GM12878 (cell line): Measurements from ENCODE around the gene RND1. TPM values are rescaled to one million over a fixed set of nuclear protein-coding genes. Genes with fewer than 3 reads are reported as not detected.

Experiments
- ATF7 ChIP-seq: fragments of 450-650 bp; IDR thresholded peaks from 2 replicates; pipeline ENCODE4 v1.6.1; 2016; ENCODE audit warnings: low read depth, mild to moderate bottlenecking
- DPF2 ChIP-seq: fragments of 450-650 bp; IDR thresholded peaks from 2 replicates; pipeline ENCODE4 v1.6.1; 2017; ENCODE audit warnings: mild to moderate bottlenecking
- NR2C1 ChIP-seq: fragments of 450-650 bp; IDR thresholded peaks from 2 replicates; pipeline ENCODE4 v1.6.1; 2017; ENCODE audit warnings: antibody characterized with exemption, mild to moderate bottlenecking, moderate library complexity
- TARDBP ChIP-seq: IDR thresholded peaks from 2 replicates; pipeline ENCODE4 v1.6.1; 2016; ENCODE audit warnings: borderline replicate concordance
- ZBED1 ChIP-seq: IDR thresholded peaks from 2 replicates; pipeline ENCODE4 v1.6.1; 2016; ENCODE audit warnings: borderline replicate concordance
- ZBTB40 ChIP-seq: fragments of 450-650 bp; IDR thresholded peaks from 2 replicates; pipeline ENCODE4 v1.6.1; 2016; ENCODE audit warnings: mild to moderate bottlenecking, moderate library complexity, borderline replicate concordance
- ZNF384 ChIP-seq: IDR thresholded peaks from 2 replicates; pipeline ENCODE4 v1.6.1; 2012; ENCODE audit warnings: low read depth, mild to moderate bottlenecking, low read length, improper control_type of control experiment, borderline replicate concordance
- polyA plus RNA-seq, 11 experiments: library from polyadenylated mRNA; depleted of rRNA in 4 of 11; unstranded in 6 of 11; stranded (reverse) in 5 of 11; fragments of >200 nt; fragmentation: Nextera tagmentation in 4 of 11; fragmentation: Illumina TruSeq in 1 of 11; extraction: Ambion mirVana in 4 of 11; extraction: Trizol in 1 of 11; gene quantifications; 1 replicate in 1 of 11; 2 replicates in 10 of 11; pipeline versions ENCODE4 v1.2.1 to v1.2.3, GENCODE V29; 2011 to 2016; ENCODE audit warnings: inconsistent platforms in 2 of 11, missing spikeins in 2 of 11, low read depth in 1 of 11
- total RNA-seq, 4 experiments: library from RNA; depleted of rRNA in 3 of 4; stranded (reverse); fragments of >200 nt in 3 of 4; fragmentation: Illumina TruSeq in 1 of 4; extraction: Trizol in 1 of 4; gene quantifications; 2 replicates each; pipeline versions ENCODE4 v1.2.1 to v1.2.3, GENCODE V29; 2013 to 2021
- TF ChIP-seq, protein P1 (sequence below): fragments of 450-650 bp; IDR thresholded peaks from 2 replicates; pipeline ENCODE4 v1.6.1; 2017; ENCODE audit warnings: mild to moderate bottlenecking, moderate library complexity

Gene RND1
- total and polyA plus RNA-seq, 10 of the 15 experiments (the other 5 are each of a cell fraction or from before 2014, with no cell fraction given): 0.24 to 5.1 (median 1.5) TPM

DNA sequence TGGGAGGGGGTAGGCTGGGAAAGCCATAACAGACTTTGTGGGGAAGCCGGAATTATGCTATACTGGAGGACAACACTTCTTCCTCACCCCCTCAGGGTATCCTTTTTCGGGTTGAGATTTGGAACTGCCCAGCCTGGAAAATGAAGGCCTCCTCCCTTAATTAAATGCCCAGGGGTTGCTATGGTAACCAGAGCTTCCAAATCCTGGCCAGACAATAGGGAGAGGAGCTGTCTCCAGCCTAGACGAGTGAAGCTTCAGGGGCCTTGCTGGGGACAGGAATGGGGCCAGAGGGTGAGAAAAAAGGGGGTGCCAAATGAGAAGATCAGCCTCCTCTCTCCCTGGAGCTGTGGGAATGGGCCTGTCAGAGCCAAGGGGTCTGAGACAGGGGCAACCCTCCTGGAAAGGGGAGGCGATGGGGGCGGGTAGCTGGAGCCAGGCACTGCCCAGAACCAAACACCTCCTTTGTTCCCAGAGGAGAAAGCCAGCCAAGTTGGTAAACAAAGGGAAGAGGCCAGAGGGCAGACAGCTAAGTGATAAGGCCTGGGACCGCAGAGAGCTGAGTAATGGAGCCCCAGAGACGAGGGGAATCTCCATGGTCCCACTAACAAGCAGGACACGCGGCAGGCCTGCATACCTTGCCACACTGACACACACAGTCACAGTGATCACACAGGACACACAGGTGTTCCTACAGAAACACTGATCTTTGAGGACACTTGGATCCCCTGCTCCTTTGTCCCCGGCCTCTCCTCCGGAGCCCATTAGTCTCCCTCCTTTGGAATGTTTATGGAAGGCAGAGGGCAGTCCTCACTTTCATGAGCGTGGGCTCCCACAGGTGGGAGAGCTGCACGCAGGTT, 17.9 kb upstream of the RND1 start (continued):
- TF ChIP-seq, protein P1, sequence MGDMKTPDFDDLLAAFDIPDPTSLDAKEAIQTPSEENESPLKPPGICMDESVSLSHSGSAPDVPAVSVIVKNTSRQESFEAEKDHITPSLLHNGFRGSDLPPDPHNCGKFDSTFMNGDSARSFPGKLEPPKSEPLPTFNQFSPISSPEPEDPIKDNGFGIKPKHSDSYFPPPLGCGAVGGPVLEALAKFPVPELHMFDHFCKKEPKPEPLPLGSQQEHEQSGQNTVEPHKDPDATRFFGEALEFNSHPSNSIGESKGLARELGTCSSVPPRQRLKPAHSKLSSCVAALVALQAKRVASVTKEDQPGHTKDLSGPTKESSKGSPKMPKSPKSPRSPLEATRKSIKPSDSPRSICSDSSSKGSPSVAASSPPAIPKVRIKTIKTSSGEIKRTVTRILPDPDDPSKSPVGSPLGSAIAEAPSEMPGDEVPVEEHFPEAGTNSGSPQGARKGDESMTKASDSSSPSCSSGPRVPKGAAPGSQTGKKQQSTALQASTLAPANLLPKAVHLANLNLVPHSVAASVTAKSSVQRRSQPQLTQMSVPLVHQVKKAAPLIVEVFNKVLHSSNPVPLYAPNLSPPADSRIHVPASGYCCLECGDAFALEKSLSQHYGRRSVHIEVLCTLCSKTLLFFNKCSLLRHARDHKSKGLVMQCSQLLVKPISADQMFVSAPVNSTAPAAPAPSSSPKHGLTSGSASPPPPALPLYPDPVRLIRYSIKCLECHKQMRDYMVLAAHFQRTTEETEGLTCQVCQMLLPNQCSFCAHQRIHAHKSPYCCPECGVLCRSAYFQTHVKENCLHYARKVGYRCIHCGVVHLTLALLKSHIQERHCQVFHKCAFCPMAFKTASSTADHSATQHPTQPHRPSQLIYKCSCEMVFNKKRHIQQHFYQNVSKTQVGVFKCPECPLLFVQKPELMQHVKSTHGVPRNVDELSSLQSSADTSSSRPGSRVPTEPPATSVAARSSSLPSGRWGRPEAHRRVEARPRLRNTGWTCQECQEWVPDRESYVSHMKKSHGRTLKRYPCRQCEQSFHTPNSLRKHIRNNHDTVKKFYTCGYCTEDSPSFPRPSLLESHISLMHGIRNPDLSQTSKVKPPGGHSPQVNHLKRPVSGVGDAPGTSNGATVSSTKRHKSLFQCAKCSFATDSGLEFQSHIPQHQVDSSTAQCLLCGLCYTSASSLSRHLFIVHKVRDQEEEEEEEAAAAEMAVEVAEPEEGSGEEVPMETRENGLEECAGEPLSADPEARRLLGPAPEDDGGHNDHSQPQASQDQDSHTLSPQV: no peak
- no peak for TF ChIP-seq ATF7
- no peak for TF ChIP-seq ZNF384
- no peak for TF ChIP-seq DPF2
- TF ChIP-seq NR2C1: no peak
- TF ChIP-seq TARDBP: no peak
- no peak for TF ChIP-seq ZBED1
- no peak for TF ChIP-seq ZBTB40
